Esophagus squamous epithelium (tissue), 4 donors: ENCODE measurements around the gene HEATR1.

ENCODE experiments used
- CTCF ChIP-seq, 6 experiments: fragments of 450-650 bp in 4 of 6; fragments of 200-600 bp in 2 of 6; sonication (generic) in 2 of 6; IDR thresholded peaks; one replicate each; pipeline ENCODE4 v1.5.1; 2016 to 2019; ENCODE audit warnings: antibody characterized with exemption in 6 of 6, mild to moderate bottlenecking in 4 of 6, moderate library complexity in 4 of 6
- POLR2A ChIP-seq, 4 donors: fragments of 450-650 bp; IDR thresholded peaks; one replicate each; pipeline ENCODE4 v1.6.1; 2017; ENCODE audit warnings: antibody characterized with exemption in 4 of 4, mild to moderate bottlenecking in 4 of 4, moderate library complexity in 3 of 4

- TF ChIP-seq CTCF (IDR thresholded peaks at IDR 0.05) (no peak), POLR2A (IDR thresholded peaks at IDR 0.05) (no peak)
These were observed 14.2 kb upstream of the HEATR1 start for GRCh38 chr1:236618507-236618906.
